ENCODE measurements around the gene MRPL12. TPM values are rescaled to one million over a fixed set of nuclear protein-coding genes. Genes with fewer than 3 reads are reported as not detected.

Gene MRPL12
- total RNA-seq, 1 donor from 2014 or later: 157 TPM

DNA sequence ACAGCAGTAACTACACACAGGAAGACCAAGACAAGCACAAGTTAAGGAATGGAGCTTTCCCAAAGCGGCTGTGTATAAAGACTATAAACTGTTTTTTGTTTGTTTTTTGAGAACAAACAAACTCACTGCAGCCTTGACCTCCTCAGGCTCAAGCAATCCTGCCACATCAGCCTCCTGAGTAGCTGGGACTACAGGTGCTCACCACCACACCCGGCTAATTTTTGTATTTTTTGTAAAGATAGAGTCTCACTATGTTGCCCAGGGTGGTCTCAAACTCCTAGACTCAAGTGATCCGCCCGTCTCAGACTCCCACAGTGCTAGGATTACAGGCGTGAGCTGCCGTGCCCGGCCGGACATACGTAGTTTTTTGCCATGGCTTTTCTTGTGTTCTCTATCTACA is 42.7 kb upstream of the MRPL12 start:
- no peak for DNase-seq
- H3K36me3 ChIP-seq: peaks cover 8% of the 10 kb centered on the region
- no peak overlapping the region for H3K27ac ChIP-seq (replicated peaks)
- intact Hi-C loops (cut with micrococcal nuclease): no loop called here
- no peaks in the 10 kb centered on the region for H3K27me3 ChIP-seq (ENCODE audit: low read depth)
- peaks cover 16% of the 10 kb centered on the region for H3K4me1 ChIP-seq
- no peak overlapping the region for H3K4me3 ChIP-seq
- no peaks in the 10 kb centered on the region for H3K9me3 ChIP-seq (replicated peaks)
- TF ChIP-seq, protein P1, sequence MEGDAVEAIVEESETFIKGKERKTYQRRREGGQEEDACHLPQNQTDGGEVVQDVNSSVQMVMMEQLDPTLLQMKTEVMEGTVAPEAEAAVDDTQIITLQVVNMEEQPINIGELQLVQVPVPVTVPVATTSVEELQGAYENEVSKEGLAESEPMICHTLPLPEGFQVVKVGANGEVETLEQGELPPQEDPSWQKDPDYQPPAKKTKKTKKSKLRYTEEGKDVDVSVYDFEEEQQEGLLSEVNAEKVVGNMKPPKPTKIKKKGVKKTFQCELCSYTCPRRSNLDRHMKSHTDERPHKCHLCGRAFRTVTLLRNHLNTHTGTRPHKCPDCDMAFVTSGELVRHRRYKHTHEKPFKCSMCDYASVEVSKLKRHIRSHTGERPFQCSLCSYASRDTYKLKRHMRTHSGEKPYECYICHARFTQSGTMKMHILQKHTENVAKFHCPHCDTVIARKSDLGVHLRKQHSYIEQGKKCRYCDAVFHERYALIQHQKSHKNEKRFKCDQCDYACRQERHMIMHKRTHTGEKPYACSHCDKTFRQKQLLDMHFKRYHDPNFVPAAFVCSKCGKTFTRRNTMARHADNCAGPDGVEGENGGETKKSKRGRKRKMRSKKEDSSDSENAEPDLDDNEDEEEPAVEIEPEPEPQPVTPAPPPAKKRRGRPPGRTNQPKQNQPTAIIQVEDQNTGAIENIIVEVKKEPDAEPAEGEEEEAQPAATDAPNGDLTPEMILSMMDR (IDR thresholded peaks at IDR 0.05; ENCODE audit: borderline replicate concordance): no peak

DNA sequence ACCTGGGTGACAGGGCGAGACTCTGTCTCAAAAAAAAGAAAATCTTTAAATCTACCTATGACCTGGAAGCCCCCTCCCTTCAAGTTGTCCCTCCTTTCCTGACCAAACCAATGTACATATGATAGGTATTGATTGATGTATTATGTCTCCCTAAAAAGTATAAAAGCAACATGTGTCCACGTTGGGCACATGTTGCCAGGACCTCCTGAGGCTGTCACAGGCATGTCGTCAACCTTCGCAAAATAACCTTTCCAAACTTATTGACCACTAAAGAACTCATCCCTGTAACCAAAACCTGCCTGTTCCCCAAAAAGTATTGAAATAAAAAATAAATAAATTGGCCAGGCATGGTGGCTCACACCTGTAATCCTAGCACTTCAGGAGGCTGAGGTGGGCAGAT is 41.2 kb upstream of the MRPL12 start:
- Histone ChIP-seq H3K4me1 (peaks cover 23% of the 10 kb centered on the region), H3K27ac (replicated peaks) (no peak overlapping the region), H3K36me3 (peaks cover 8% of the 10 kb centered on the region), H3K4me3 (no peak overlapping the region), H3K27me3 (ENCODE audit: low read depth) (no peaks in the 10 kb centered on the region), H3K9me3 (replicated peaks) (no peaks in the 10 kb centered on the region)
- TF ChIP-seq, protein P1 (IDR thresholded peaks at IDR 0.05; ENCODE audit: borderline replicate concordance): no peak
- no peak for DNase-seq
- intact Hi-C loops (cut with micrococcal nuclease): no loop called here

DNA sequence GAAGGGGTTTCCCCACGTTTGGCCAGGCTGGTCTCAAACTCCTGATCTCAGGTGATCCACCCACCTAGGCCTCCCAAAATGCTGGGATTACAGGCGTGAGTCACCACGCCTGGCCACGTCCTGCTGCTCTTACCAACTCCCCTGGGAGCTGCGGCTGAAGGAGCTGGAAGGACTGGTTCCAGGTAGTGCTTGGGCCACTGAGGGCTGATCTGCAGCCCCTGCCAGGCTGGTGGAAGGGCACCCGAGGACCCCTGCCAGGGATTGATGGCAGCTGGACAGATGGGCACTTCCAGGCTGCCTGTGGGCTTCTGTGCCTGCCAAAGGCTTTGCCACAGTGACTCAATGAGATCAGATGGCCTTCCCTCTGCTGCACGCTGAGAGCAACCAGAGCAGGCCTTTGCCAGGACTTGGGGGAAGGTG is 39.1 kb upstream of the MRPL12 start:
- TF ChIP-seq, protein P1 (IDR thresholded peaks at IDR 0.05; ENCODE audit: borderline replicate concordance): no peak
- no peaks in the 10 kb centered on the region for H3K27me3 ChIP-seq (ENCODE audit: low read depth)
- H3K27ac ChIP-seq (replicated peaks): no peak overlapping the region
- intact Hi-C loops (cut with micrococcal nuclease): no loop called here
- H3K4me1 ChIP-seq: peaks cover 34% of the 10 kb centered on the region
- H3K36me3 ChIP-seq: peaks cover 13% of the 10 kb centered on the region
- H3K9me3 ChIP-seq (replicated peaks): no peaks in the 10 kb centered on the region
- DNase-seq: no peak
- no peak overlapping the region for H3K4me3 ChIP-seq

DNA sequence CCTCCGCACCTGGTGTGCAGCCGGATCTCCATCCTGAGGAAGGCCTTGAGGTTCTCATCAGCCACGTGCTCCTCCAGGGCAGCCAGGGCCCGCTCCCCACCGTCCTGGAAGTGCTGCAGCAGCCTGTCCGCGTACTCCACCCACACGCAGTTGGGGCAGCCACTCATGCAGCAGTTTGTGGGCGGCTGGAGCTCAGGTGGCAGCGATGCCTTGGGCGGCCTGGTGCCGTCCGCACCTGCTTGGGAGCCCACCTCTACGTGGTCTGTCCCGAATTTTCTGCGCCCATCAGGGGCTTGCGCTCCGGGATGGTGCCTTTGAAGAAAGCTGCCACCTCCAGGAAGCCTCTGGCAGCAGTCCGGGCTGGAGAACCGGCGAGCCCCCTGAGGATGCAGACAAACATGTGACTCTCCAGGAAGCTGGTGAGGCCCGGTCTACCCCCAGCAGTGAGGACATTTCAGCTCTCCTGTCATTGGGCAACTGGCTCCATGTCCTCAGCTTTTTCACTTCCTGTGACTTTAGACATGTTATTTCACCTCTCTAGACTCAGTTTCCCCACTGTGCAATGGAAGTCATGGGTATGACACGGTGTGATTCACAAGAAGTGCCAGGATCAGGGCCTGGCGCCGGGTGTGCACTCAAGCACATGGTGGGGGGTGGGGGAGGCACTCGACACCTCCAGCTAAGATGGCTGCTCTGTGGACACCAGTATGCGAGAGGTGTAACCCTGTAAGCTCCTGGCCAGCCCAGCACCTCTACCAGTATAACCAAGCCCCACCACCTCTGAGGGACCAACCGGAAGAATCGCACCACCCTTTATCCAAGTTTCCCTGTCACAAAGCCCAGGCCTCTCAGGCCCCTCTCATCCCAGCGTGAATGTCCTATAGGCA is 37.7 kb upstream of the MRPL12 start:
- peaks cover 26% of the 10 kb centered on the region for H3K36me3 ChIP-seq
- intact Hi-C loops (cut with micrococcal nuclease): no loop called here
- H3K4me1 ChIP-seq: peaks cover 34% of the 10 kb centered on the region
- H3K27me3 ChIP-seq (ENCODE audit: low read depth): no peaks in the 10 kb centered on the region
- peak overlapping the region; percentile 90 for H3K27ac ChIP-seq (replicated peaks)
- no peaks in the 10 kb centered on the region for H3K9me3 ChIP-seq (replicated peaks)
- TF ChIP-seq, protein P1 (IDR thresholded peaks at IDR 0.05; ENCODE audit: borderline replicate concordance): no peak
- no peak for DNase-seq
- H3K4me3 ChIP-seq: peak overlapping the region; percentile 95

DNA sequence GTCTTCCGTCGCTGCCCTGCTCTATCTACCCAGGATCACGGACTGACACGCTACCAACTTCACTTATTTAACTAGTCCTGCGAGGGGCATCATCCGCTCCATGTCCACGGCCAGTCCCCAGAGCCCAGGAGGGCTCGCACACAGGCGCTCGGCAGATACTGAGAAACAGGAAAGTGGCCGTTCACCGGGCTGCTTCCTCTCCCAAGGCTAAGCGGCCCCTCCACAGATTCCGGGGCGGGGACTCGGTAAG is 37.1 kb upstream of the MRPL12 start:
- Histone ChIP-seq H3K36me3 (peaks cover 30% of the 10 kb centered on the region), H3K4me1 (peaks cover 34% of the 10 kb centered on the region), H3K9me3 (replicated peaks) (no peaks in the 10 kb centered on the region), H3K4me3 (peak overlapping the region; percentile 95), H3K27me3 (ENCODE audit: low read depth) (no peaks in the 10 kb centered on the region), H3K27ac (replicated peaks) (peak overlapping the region; percentile 90)
- DNase-seq: no peak
- TF ChIP-seq, protein P1 (IDR thresholded peaks at IDR 0.05; ENCODE audit: borderline replicate concordance): no peak
- intact Hi-C loops (cut with micrococcal nuclease): no loop called here
